Stimulated activated naive CD8-positive, alpha-beta T cell treated with anti-CD3 and anti-CD28 coated beads, Interleukin-15, Interleukin-2, amounts not matched to agents 100 ng/mL and 50 ng/mL, for 24 hours (primary cell): Measurements from ENCODE around the gene BANP.
A peak's percentile ranks its signal among the peaks of the same experiment; 100 is the strongest.
"Not testable (repeated sequence)": the region's sequence is repeated elsewhere in the genome, so short reads cannot be mapped to it uniquely, and the experiment has no call there.

Source experiments
- H3K27ac Mint-ChIP-seq: one replicate; pipeline ENCODE4 v1.8.0; 2021; ENCODE audit warnings: mild to moderate bottlenecking, mixed read lengths
- H3K27me3 Mint-ChIP-seq: one replicate; pipeline ENCODE4 v1.8.0; 2021; ENCODE audit warnings: mixed read lengths
- H3K36me3 Mint-ChIP-seq: one replicate; pipeline ENCODE4 v1.8.0; 2021; ENCODE audit warnings: low read depth, mixed read lengths
- H3K4me1 Mint-ChIP-seq: one replicate; pipeline ENCODE4 v1.8.0; 2021; ENCODE audit warnings: low read depth, mixed read lengths
- H3K4me3 Mint-ChIP-seq: one replicate; pipeline ENCODE4 v1.8.0; 2021; ENCODE audit warnings: mild to moderate bottlenecking, mixed read lengths
- H3K9me3 Mint-ChIP-seq: one replicate; pipeline ENCODE4 v1.8.0; 2021; ENCODE audit warnings: mixed read lengths

The BANP gene

DNA sequence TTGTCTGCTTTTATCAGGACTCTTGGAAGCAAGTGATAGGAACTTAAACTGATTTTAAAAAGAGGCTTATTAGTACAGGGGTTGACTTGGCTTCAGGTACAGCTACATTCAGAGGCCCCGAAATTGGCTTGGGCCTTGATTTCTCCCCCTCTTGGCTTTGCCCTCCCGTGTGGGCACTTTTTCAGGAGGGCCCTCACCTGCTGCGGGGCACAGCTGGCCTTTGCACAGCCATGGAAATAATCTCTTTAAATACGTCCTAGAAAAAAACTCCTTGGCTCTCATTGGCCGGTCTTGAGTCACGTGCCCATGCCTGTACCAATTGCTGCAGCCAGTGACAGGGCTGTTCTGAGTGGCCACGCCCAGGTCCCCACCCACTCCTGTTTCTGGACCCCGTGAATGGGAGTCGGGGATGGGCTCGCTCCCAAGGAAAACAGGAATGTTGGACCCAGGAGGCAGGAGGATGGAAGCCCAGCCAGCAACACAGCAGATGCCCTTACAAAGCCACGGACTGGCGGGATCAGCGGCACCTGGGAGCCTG, 29.9 kb upstream of the BANP start:
- Mint-ChIP-seq H3K4me3 (no peak overlapping the region), H3K27ac (no peak overlapping the region), H3K36me3 (no peaks in the 10 kb centered on the region), H3K9me3 (no peaks in the 10 kb centered on the region), H3K4me1 (peaks cover 14% of the 10 kb centered on the region), H3K27me3 (peaks cover 10% of the 10 kb centered on the region)

DNA sequence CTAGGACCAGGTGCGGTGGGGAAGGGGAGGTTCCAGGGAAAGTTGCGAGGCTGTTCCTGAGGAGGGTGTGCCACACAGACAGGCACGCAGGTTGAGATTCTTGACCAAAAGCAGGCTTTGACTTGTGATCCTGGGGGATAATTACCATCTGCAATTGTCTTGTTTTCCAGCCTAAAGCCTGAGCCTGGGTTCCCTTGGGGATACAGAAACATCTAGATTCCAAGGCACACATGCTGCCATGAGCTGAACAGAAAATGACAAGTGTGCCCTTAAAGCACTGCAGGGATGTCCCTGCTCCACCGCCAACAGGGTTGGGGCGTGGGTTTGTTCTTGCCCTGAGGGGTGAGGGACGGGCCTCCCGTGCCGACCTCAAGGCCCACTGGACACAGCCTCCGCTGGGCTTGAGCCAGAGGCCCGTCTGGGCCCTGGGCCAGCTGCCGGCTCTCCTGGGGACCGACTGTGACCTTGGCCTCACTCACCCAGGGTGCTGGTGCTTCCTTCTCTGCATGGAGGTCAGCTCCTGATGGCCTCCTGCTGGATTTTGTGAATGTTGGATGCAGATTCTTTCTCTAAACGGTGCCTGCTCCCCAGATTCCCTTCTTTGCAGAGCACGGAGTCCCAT, 28.9 kb upstream of the BANP start:
- Mint-ChIP-seq H3K9me3 (no peaks in the 10 kb centered on the region), H3K4me3 (no peak overlapping the region), H3K4me1 (peaks cover 20% of the 10 kb centered on the region), H3K27ac (no peak overlapping the region), H3K36me3 (no peaks in the 10 kb centered on the region), H3K27me3 (peaks cover 9% of the 10 kb centered on the region)

DNA sequence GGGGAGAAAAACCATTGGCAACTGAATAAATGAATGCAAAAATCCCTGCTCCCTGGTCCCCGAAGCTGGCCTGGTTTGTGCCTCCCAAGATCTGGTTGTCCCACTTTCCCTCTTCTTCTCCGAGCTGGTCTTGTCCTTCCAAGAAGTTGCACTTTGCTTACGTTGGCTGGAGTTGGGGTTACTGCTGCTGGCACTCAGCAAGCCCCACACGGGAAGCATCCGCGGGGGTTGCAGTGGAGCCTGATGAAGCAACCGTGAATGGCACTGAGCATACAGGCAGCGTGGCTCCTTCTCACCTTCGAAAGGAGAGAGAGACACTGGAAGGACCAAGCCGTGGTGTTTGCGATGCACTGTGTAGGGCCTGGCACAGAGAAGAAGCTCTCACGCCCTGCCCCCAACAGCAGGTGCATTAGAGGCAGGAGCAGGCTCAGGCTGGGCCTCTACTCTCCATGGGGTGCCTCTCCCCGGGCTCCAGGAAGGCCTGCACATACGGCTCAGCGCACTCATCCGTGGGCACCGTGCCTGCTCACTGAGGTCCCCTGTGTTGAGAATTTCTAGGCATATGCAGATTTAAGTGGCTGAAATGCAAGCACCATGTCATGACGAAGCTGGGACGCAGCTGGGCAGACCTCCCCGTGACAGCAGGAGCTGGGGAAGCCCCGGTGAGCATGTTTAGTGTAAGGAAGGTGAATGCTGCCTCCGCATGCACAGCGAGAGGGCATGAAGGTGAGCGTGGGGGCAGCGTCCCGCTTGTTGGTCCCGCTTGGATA, 27.0 kb upstream of the BANP start:
- no peaks in the 10 kb centered on the region for H3K36me3 Mint-ChIP-seq
- H3K27ac Mint-ChIP-seq, result no peak overlapping the region
- H3K27me3 Mint-ChIP-seq, result no peaks in the 10 kb centered on the region
- H3K4me1 Mint-ChIP-seq, result peaks cover 15% of the 10 kb centered on the region
- H3K9me3 Mint-ChIP-seq, result no peaks in the 10 kb centered on the region
- H3K4me3 Mint-ChIP-seq, result no peak overlapping the region

DNA sequence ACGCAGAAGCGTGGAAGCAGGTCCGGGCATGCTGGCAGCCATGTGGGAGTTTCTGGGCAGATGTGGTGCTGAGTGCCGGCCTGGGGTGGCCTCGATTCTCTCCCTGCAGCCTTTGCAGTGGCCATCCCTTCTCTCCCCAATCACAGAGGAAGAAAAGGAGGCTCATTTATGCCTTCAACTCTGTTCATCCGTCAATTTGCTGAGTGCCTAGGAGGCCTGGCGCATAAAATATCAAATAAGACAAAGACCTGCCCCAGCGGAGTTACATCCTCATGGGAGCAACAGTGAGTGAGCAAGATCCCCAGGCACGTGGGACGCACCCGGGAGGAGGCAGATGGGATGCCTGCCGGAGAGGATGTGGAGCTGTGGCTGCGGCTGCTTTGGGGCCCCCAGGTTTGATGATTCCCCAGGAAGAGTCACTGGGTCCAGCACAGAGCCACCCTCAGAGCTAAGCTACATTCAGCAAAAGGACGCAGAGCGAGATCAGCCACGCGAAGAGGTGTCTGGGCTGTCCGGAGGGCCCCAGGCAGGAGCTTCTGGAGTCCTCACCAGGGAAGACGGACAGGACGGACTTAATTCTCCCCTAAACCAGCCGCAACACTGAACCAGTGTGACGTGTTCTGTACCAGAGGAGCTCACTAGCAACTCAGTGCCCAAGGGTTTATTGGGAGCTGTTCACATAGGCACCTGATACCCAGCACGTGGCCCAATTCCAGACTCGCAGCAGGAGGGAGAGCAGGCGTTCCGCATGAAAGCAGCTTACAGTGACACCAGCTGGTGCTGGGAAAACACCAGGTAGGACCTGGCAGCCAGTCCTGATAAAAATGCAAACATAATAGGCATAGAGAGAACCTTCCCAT, 26.2 kb upstream of the BANP start:
- no peak overlapping the region for H3K4me3 Mint-ChIP-seq
- no peaks in the 10 kb centered on the region for H3K9me3 Mint-ChIP-seq
- H3K4me1 Mint-ChIP-seq, result peaks cover 15% of the 10 kb centered on the region
- H3K27ac Mint-ChIP-seq, result no peak overlapping the region
- H3K36me3 Mint-ChIP-seq, result no peaks in the 10 kb centered on the region
- no peaks in the 10 kb centered on the region for H3K27me3 Mint-ChIP-seq

DNA sequence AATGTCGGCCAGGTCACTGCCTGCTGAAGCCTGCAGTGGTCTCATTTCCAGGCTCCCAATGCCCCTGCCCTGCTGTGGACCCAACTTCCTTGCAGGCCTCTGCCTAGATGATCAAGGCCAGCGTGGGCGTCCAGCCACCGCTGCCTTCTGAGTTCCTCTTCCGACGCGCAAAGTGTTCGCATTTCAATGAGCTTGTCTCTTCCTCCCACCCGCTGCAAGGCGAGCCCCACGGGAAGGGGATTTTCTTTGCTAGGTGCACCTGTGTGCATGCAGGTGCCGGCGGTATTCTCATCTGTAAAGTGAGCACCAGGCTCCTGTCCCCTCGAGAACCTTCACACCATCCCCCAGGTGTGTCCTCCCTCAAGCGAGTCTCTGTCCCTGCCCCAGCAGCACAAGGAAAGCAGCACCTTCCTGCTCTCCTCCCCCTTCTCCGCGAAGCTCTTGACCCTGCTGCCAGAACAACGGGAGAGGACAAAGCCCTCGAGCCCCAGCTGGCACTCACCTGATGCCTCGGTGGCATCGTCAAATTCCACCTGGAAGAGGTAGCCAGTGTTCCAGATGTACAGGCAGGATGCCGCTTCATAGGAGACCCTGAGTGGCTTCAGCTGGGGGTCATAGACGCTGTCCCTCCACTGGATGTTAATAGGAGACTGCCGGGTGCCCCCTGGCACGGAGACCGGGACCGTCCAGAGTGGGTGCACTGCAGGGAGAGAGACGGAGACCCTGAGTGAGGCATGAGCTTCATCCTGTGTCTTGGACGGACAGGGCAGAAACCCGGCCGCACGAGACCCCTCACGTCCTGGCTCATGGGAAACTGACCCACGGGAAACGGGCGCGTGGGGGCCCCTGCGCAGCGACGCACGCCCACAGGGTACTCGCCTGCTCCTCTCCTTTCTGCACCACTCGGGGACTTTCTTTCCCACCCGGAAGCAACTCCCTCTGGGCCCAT, 24.7 kb upstream of the BANP start:
- peaks cover 15% of the 10 kb centered on the region for H3K4me1 Mint-ChIP-seq
- H3K9me3 Mint-ChIP-seq, result no peaks in the 10 kb centered on the region
- no peaks in the 10 kb centered on the region for H3K36me3 Mint-ChIP-seq
- H3K27ac Mint-ChIP-seq, result no peak overlapping the region
- peak overlapping the region; percentile 50 for H3K4me3 Mint-ChIP-seq
- H3K27me3 Mint-ChIP-seq, result no peaks in the 10 kb centered on the region

DNA sequence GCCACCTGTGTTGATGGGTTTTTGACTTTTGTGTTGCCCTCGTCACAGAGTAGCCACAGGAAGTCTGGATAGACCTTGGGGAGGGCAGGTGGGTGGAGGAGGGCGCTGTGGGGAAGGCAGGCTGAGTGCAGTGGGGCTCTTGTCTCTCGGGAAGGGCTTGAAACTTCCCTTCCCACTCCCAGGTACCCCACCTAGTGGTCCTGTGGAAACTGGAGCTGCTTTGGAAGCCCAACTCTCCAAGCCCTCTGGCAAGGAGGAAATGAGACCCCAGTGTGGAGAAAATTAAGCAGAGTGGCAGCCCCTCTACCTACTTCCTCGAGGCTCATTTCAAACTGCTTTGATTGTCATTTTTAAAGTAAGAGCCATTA, 24.1 kb upstream of the BANP start:
- Mint-ChIP-seq H3K27me3 (no peaks in the 10 kb centered on the region), H3K36me3 (no peaks in the 10 kb centered on the region), H3K4me3 (no peak overlapping the region), H3K9me3 (no peaks in the 10 kb centered on the region), H3K4me1 (peaks cover 15% of the 10 kb centered on the region), H3K27ac (no peak overlapping the region)

DNA sequence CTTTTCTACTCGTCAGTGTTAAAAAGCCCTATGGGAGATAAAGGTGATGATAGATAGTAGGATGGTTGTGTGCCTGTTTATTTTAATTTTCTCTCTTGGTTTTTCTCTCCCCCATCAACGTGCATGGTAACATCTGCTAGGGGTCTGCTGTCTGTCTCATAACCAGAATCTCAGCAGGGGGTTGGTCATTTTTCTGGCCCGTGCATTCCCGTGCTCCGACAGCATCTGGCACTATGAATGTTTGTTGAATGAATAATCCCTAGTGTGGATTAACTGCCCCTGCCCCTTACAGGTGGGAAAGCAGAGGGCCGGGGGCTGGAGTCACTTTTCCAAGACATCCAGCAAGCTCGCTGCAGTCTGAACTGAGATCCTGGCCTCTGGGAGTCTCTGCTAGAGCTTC, 21.2 kb upstream of the BANP start:
- Mint-ChIP-seq H3K27ac (no peak overlapping the region), H3K9me3 (no peaks in the 10 kb centered on the region), H3K4me1 (peaks cover 10% of the 10 kb centered on the region), H3K36me3 (no peaks in the 10 kb centered on the region), H3K4me3 (no peak overlapping the region), H3K27me3 (no peaks in the 10 kb centered on the region)

DNA sequence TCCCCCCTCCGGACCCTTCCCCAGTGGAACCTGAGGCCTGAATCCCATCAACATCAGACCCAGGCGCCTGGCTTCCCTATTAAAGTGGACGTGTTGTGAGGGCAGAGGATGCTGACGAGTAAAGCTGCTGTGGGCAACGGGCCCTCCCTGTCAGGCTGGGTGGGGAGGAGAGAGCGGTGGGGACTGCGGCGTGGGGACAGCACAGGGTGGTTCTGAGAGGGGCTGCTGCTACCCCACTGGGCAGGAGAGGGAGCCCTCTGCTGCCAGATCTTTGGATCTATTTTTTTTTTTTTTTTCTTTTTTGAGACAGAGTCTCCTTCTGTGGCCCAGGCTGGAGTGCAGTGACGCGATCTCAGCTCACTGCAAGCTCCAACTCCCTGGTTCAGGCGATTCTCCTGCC, 20.8 kb upstream of the BANP start:
- Mint-ChIP-seq H3K9me3 (no peaks in the 10 kb centered on the region), H3K27ac (no peak overlapping the region), H3K27me3 (no peaks in the 10 kb centered on the region), H3K4me3 (no peak overlapping the region), H3K4me1 (peaks cover 8% of the 10 kb centered on the region), H3K36me3 (no peaks in the 10 kb centered on the region)

DNA sequence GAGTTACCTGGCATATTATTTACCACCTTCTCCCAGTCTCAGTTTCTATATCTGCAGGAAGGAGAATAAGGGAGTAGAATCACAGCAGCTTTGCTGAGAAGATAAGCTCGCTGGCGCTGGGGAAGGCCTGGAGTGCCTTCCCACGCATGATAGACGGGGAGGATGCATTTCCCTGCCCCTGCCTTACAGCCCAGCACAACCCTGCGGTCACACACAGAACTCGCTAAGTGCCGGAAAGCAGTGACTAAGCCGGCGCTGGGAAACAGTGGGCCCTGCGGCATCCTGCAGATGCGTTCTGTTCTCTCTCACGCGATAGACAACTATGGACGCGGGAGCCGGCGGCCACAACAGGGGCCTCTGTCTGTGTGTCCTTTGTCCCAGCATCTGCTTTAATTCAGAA, 19.7 kb upstream of the BANP start:
- H3K9me3 Mint-ChIP-seq, result no peaks in the 10 kb centered on the region
- H3K27me3 Mint-ChIP-seq, result no peaks in the 10 kb centered on the region
- H3K36me3 Mint-ChIP-seq, result no peaks in the 10 kb centered on the region
- H3K4me1 Mint-ChIP-seq, result peaks cover 4% of the 10 kb centered on the region
- H3K27ac Mint-ChIP-seq, result no peak overlapping the region
- no peak overlapping the region for H3K4me3 Mint-ChIP-seq

DNA sequence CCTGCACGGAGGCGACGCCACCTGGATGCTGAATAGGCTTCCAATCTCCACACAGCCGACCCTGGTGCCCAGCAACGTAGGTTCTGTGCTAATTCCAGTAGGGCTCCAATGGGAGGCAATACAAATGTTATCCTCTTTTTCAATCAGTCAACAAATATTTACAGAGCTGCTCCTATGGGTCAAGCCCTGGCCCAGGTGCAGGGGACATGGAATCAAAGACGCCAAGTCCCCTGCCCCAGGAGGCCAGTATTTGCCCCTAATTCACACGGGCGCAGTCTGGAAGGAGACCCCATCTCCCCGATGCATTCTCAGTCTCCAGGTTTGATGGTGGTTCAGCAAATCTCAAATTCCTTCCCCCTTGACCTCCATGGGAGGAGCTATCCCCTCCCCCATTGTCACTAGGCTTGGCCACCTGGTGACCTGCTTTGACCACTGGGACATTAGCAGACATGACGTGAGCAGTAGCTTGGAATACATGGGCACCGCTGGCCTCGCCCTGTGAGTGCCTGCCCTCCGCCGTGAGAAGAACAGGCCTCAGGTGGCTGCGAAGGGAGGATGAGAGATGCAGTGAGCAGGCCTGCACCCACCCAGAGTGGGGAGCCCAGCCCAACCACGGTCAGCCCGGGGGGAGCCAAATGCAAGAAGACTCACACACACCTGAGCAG, 18.6 kb upstream of the BANP start:
- H3K27me3 Mint-ChIP-seq, H3K27ac Mint-ChIP-seq, H3K4me3 Mint-ChIP-seq: not testable (repeated sequence)

DNA sequence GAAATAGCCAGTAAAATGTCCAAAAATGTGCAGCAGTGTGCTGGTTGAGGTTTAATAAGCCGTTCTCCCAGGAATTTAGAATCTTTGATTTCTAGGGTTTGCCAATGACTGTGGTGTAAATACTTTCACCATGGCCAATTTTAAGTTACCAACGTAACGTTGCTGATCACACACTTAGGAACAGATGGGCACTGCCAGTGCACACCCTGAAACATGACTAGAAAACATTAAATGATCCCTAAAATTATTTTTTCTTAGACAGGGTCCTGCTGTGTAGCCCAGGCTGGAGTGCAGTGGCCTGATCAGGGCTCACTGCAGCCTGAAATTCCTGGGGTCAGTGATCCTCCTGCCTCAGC, 18.1 kb upstream of the BANP start:
- Mint-ChIP-seq H3K9me3 (no peaks in the 10 kb centered on the region), H3K4me3 (no peak overlapping the region), H3K27ac (no peak overlapping the region), H3K36me3 (no peaks in the 10 kb centered on the region), H3K4me1 (no peaks in the 10 kb centered on the region), H3K27me3 (no peaks in the 10 kb centered on the region)

More for the DNA sequence above, 18.6 kb upstream of the BANP start:
- not testable (repeated sequence) for H3K4me1 Mint-ChIP-seq, H3K9me3 Mint-ChIP-seq, H3K36me3 Mint-ChIP-seq

DNA sequence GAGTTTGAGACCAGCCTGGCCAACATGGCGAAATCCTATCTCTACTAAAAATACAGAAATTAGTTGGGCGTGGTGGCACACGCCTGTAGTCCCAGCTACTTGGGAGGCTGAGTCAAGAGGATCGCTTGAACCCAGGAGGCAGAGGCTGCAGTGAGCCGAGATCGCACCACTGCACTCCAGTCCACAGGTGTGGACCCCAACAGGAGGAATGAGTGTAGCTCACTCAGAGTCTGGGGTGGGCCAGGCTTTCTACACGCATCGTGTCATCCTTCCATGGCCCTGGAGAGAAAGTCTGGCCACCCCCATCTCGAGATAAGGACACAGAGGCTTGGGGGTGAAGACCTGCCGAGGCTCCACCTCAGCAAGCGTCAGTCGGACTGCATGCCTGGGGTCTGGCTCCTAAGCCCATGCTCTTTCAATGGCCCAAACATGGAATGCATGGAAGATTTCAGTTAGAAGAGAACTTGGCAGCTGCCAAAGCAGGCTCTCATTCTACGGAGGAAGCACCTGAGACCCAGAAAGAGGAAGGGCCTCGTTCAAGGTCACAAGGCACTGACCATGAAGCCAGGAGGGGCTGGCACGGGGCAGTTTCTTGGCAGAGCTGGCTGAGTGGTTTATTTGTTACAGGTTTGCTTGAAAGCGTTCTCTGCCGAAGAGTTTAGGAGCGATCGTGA, 16.3 kb upstream of the BANP start:
- H3K36me3 Mint-ChIP-seq, H3K4me3 Mint-ChIP-seq, H3K27me3 Mint-ChIP-seq, H3K27ac Mint-ChIP-seq, H3K9me3 Mint-ChIP-seq, H3K4me1 Mint-ChIP-seq: not testable (repeated sequence)

DNA sequence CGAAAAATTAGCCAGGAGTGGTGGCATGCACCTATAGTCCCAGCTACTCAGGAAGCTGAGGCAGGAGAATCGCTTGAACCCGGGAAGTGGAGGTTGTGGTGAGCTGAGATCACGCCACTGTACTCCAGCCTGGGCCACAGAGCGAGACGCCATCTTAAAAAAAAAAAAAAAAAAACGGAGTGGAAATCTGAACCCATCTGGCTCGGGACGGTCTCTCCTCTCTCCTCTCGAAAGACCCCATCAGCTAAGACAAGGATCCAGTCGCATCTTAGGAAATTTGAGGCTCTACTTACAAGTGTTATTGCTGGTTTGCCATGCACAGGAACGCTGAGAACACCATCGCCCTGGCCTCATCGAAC, 15.2 kb upstream of the BANP start:
- H3K4me3 Mint-ChIP-seq, H3K4me1 Mint-ChIP-seq, H3K27ac Mint-ChIP-seq, H3K36me3 Mint-ChIP-seq, H3K27me3 Mint-ChIP-seq, H3K9me3 Mint-ChIP-seq: not testable (repeated sequence)
